SH-SY5Y (cell line): ENCODE measurements around the gene ATP6V0D1.

Experiments used
- GATA2 ChIP-seq: IDR thresholded peaks from 2 replicates; pipeline ENCODE4 v1.6.1; 2011; ENCODE audit warnings: mild to moderate bottlenecking, low read depth, low read length
- GATA3 ChIP-seq: IDR thresholded peaks from 2 replicates; pipeline ENCODE4 v1.6.1; 2011; ENCODE audit warnings: low read depth, mild to moderate bottlenecking, low read length, moderate library complexity

DNA sequence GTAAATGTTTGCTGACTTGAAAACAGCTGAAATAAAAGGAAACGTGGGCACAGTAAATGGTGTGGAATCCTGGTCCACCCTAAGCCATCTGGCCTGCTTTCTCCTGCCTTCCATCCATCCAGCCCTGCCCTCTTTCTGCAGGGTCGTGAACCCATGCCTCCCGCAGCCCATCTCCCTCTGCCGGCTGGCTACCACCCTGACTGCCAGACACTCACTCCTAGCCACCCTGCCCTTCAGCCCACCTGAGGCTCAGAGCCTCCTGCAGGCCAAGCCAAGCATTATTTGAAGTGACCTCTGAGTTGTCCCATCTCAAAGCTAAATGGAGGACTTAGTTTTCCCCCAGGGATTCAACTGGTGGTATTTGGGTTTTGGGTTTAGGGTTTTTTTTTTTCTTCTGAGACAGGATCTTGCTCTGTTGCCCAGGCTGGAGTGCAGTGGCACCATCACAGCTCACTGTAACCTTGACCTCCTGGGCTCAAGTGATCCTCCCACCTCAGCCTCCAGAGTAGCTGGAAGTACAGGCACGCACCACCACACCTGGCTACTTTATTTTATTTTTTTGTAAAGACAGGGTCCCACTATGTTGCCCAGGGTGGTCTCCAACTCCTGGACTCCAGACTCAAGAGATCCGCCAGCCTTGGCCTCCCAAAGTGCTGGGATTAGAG lies 73.0 kb downstream of the ATP6V0D1 start:
- TF ChIP-seq GATA3 (no peak), GATA2 (no peak)
